Cerebellar cortex (tissue), 1 donor: Measurements from ENCODE around the gene GRIA1.
"Not testable (repeated sequence)": the region's sequence is repeated elsewhere in the genome, so short reads cannot be mapped to it uniquely, and the experiment has no call there.

Experiments
- DNase-seq: peaks from one replicate; pipeline ENCODE4 v3.0.0-alpha.2; 2015; ENCODE audit warnings: low spot score

The GRIA1 gene

DNA sequence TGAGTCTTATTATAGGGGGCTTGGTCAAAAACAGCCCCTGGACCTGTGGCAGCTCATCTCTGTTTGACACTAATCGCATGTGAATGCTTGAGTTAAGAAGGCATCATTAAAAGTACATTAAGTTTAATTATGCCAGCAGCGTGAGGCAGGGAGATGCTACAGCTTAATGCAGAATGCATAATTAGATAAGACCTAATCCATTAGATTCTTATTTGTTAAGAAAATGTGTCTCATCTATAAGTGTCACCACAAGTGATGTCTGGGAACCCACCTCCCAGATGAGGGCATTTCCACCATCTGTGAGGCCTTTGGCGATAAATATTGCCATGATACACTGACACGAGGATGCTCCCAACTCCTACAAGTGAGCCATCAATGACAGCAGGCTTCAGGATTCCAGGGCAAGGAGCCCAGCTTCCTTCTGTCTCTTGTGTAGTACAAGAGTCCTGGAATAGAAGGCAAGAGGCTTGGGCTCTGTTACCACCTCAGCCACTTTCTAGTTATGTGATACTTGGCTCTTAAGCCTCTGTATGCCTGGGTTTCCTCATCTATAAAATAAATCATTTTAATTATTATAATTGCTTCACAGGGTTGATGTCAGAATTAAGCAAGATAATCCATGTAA, 345.5 kb downstream of the GRIA1 start:
- DNase-seq, result no peak

DNA sequence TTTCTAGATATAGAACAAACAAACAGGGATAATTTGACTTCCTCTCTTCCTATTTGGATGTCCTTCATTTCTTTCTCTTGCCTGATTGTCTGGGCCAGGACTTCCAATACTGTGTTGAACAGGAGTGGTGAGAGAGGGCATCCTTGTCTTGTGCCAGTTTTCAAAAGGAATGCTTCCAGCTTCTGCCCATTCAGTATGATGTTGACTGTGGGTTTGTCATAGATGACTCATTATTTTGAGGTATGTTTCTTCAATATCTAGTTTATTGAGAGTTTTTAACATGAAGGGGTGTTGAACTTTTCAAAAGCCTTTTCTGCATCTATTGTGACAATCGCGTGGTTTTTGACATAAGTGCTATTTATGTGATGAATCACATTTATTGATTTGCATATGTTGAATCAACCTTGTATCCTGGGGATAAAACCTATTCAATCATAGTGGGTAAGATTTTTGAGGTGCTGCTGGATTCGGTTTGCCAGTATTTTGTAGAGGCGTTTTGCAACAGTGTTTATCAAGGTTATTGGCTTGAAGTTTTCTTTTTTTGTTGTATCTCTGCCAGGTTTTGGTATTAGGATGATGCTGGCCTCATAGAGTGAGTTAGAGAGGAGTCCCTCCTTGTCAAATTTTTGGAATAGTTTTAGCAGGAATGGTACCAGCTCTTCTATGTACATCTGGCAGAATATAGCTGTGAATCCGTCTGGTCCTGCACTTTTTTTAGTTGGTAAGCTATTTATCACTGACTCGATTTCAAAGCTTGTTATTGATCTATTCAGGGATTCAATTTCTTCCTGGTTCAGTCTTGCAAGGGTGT, 359.0 kb downstream of the GRIA1 start:
- not testable (repeated sequence) for DNase-seq

DNA sequence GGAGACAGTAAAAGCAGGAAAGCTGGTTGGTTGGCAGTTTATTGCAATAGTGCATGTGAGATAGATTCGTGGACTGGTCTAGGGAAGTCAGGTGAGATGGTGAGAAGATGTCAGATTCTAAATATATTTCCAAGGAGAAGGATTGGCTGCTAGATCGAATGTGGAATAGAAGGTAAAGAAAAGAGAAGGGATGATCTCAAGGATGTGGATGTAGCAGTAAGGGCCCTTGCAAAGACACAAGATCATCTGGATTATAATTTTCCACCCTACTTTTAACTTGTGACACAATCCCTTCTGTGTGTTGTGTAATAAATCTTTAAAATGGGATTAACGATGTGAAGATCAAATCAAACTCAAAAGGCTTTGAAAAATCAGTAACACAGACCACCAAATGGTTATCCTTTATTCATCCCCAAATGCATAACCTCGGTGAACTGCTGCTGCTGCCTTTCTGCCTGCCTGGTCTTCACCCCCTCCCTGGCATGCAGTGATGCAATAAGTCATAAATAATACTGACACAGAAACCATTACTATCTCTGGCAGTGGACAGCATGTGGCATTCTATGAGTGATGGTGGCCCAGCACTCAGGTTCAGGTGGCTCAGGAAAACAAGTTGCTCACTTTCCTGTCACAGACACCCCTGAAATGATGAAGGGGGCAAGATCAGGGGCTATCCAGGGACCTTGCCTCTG, 369.9 kb downstream of the GRIA1 start:
- no peak for DNase-seq

DNA sequence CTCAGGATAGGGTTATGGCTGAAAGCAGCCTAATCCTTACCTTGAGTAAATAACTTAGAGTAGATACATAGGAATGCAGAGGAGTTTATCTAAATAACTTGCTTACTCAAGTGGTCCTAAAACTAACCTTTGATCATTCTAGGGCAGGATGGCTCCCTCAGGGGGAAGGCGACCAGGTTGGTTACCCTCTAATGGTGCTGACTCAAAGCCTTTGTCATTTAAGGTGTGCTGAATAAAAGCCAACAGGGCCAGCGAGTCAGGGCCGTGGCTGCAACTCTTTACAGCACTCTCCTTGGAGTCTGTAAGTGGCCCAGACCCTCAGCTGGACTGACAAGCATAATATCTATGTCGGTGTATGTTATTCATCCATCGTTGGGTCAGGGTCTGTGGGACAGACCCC, 372.4 kb downstream of the GRIA1 start:
- not testable (repeated sequence) for DNase-seq
